GM19438 (cell line): Measurements from ENCODE around the gene DNMT3L.
"Not testable (repeated sequence)": the region's sequence is repeated elsewhere in the genome, so short reads cannot be mapped to it uniquely, and the experiment has no call there.

Experiments
- ATAC-seq: cut with Tn5 transposase; IDR thresholded peaks from one replicate; pipeline ENCODE4 v1.9.1; 2021; ENCODE audit warnings: low read depth; ENCODE audit not compliant: unreplicated experiment

Gene DNMT3L

GRCh38 chr21:44253832-44254710, 7.6 kb downstream of the DNMT3L start:
- no peak for ATAC-seq

- ATAC-seq, result not testable (repeated sequence)
Measured at GRCh38 chr21:44249204-44250037, 12.3 kb downstream of the DNMT3L start.

- ATAC-seq, result not testable (repeated sequence)
Measured at GRCh38 chr21:44247904-44248303, 13.8 kb downstream of the DNMT3L start.

GRCh38 chr21:44243980-44244379, 17.7 kb downstream of the DNMT3L start:
- peak; percentile 47 for ATAC-seq

- peak; percentile 37 for ATAC-seq
Measured at GRCh38 chr21:44241281-44241680, 20.4 kb downstream of the DNMT3L start.

- peak; percentile 44 for ATAC-seq
Measured at GRCh38 chr21:44240842-44241241, 20.9 kb downstream of the DNMT3L start, which contains the start of gene ICOSLG. Gene ICOSLG (minus strand): TSS chr21:44240943. CDS start chr21:44240817, 126 bp downstream.

- not testable (repeated sequence) for ATAC-seq
Measured at GRCh38 chr21:44240353-44240752, 21.3 kb downstream of the DNMT3L start.

GRCh38 chr21:44229561-44229960, 32.1 kb downstream of the DNMT3L start:
- not testable (repeated sequence) for ATAC-seq

GRCh38 chr21:44228109-44228508, 33.6 kb downstream of the DNMT3L start:
- not testable (repeated sequence) for ATAC-seq

GRCh38 chr21:44227614-44228013, 34.1 kb downstream of the DNMT3L start:
- not testable (repeated sequence) for ATAC-seq

GRCh38 chr21:44225605-44226004, 36.1 kb downstream of the DNMT3L start:
- ATAC-seq, result not testable (repeated sequence)

- ATAC-seq, result not testable (repeated sequence)
Measured at GRCh38 chr21:44223334-44223733, 38.4 kb downstream of the DNMT3L start.

- ATAC-seq, result not testable (repeated sequence)
Measured at GRCh38 chr21:44220674-44221073, 41.0 kb downstream of the DNMT3L start.

GRCh38 chr21:44218461-44218860, 43.2 kb downstream of the DNMT3L start:
- ATAC-seq, result not testable (repeated sequence)

- not testable (repeated sequence) for ATAC-seq
Measured at GRCh38 chr21:44211978-44212377, 49.7 kb downstream of the DNMT3L start.

- not testable (repeated sequence) for ATAC-seq
Measured at GRCh38 chr21:44211574-44211973, 50.1 kb downstream of the DNMT3L start.

GRCh38 chr21:44207860-44208646, 53.6 kb downstream of the DNMT3L start:
- not testable (repeated sequence) for ATAC-seq

GRCh38 chr21:44206698-44207676, 54.7 kb downstream of the DNMT3L start:
- peak; percentile 68 for ATAC-seq

- not testable (repeated sequence) for ATAC-seq
Measured at GRCh38 chr21:44206187-44206586, 55.5 kb downstream of the DNMT3L start.
